HFF-Myc (cell line): Measurements from ENCODE around the gene MTO1.
A peak's percentile ranks its signal among the peaks of the same experiment; 100 is the strongest.
"Not testable (repeated sequence)": the region's sequence is repeated elsewhere in the genome, so short reads cannot be mapped to it uniquely, and the experiment has no call there.

Source experiments
- DNase-seq: peaks from one replicate; pipeline ENCODE4 v3.0.0-alpha.2; 2011; ENCODE audit warnings: low read depth; ENCODE audit errors: extremely low read depth
- H3K4me3 ChIP-seq: replicated peaks from 2 replicates; pipeline ENCODE4 v1.5.1; 2011; ENCODE audit warnings: low read depth, mild to moderate bottlenecking, control low read depth, low read length
- TF ChIP-seq, protein P1 (sequence below): IDR thresholded peaks from 2 replicates; pipeline ENCODE4 v1.5.1; 2012; ENCODE audit warnings: mild to moderate bottlenecking, low read depth, low read length, control low read depth; ENCODE audit errors: missing control alignments

MTO1 gene

DNA sequence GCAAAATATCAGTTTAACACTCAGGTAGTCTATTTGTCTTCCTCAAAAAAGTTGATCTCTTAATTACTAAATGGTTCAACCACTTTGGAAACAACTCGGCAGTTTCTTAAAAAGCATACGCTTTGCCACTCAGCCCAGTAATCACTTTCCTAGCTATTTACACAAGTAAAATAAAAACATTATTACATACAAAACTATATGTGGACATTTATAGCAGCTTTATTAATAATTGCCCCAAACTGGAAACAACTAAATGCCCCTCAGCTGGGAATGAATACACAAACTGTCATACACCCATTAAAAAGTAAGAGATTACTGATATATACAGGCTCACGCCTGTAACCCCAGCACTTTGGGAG is 51.9 kb downstream of the MTO1 start:
- DNase-seq: no peak
- TF ChIP-seq, protein P1, sequence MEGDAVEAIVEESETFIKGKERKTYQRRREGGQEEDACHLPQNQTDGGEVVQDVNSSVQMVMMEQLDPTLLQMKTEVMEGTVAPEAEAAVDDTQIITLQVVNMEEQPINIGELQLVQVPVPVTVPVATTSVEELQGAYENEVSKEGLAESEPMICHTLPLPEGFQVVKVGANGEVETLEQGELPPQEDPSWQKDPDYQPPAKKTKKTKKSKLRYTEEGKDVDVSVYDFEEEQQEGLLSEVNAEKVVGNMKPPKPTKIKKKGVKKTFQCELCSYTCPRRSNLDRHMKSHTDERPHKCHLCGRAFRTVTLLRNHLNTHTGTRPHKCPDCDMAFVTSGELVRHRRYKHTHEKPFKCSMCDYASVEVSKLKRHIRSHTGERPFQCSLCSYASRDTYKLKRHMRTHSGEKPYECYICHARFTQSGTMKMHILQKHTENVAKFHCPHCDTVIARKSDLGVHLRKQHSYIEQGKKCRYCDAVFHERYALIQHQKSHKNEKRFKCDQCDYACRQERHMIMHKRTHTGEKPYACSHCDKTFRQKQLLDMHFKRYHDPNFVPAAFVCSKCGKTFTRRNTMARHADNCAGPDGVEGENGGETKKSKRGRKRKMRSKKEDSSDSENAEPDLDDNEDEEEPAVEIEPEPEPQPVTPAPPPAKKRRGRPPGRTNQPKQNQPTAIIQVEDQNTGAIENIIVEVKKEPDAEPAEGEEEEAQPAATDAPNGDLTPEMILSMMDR: no peak

DNA sequence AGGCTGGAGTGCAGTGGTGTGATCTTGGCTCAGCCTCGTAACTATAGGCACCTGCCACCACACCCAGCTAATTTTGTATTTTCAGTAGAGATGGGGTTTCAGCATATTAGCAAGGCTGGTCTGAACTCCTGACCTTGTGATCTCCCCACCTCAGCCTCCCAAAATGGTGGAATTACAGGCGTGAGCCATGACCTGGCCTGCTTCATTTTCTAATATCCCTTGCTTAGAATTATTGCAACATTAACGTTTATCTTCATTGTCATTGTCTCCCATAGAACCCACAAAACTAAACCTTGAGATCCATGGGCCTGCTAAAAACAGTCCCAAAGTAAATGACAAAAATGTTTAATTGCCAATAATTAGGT is 53.2 kb downstream of the MTO1 start:
- H3K4me3 ChIP-seq: no peak overlapping the region
- TF ChIP-seq, protein P1: no peak
- DNase-seq: no peak

More for the DNA sequence above, 51.9 kb downstream of the MTO1 start:
- no peak overlapping the region for H3K4me3 ChIP-seq

GRCh38 chr6:73515204-73515655 is 53.7 kb downstream of the MTO1 start:
- H3K4me3 ChIP-seq: no peak overlapping the region
- no peak for DNase-seq
- TF ChIP-seq, protein P1: no peak

GRCh38 chr6:73516514-73517489 is 55.3 kb downstream of the MTO1 start:
- peak overlapping the region; percentile 83 for H3K4me3 ChIP-seq
- DNase-seq: no peak
- TF ChIP-seq, protein P1: no peak

GRCh38 chr6:73518100-73518981 is 56.8 kb downstream of the MTO1 start:
- peak overlapping the region; percentile 83 for H3K4me3 ChIP-seq
- DNase-seq: not testable (repeated sequence)

GRCh38 chr6:73518982-73519881 is 57.7 kb downstream of the MTO1 start:
- DNase-seq: not testable (repeated sequence)
- H3K4me3 ChIP-seq: peak overlapping the region; percentile 83

- peak overlapping the region; percentile 83 for H3K4me3 ChIP-seq
- no peak for DNase-seq
- TF ChIP-seq, protein P1: no peak
These were observed 58.6 kb downstream of the MTO1 start for GRCh38 chr6:73519926-73520687.
